ENCODE data around the gene POLR3B. TPM values are rescaled to one million over a fixed set of nuclear protein-coding genes. Genes with fewer than 3 reads are reported as not detected.
"Not testable (repeated sequence)": the region's sequence is repeated elsewhere in the genome, so short reads cannot be mapped to it uniquely, and the experiment has no call there.

The POLR3B gene
- total RNA-seq, 1 donor from 2014 or later = 8.1 TPM

GRCh38 chr12:106310687-106311086 lies 46.9 kb upstream of the POLR3B start:
- H3K27ac Mint-ChIP-seq (ENCODE audit: unreplicated experiment) = no peak overlapping the region
- H3K27me3 Mint-ChIP-seq (ENCODE audit: unreplicated experiment) = no peaks in the 10 kb centered on the region
- TF ChIP-seq CTCF (IDR thresholded peaks at IDR 0.05) = no peak
- H3K9me3 Mint-ChIP-seq (ENCODE audit: unreplicated experiment) = no peaks in the 10 kb centered on the region
- DNase-seq (ENCODE audit: extremely low spot score, unreplicated experiment) = no peak
- H3K4me3 Mint-ChIP-seq (ENCODE audit: unreplicated experiment) = no peak overlapping the region
- peaks cover 18% of the 10 kb centered on the region for H3K36me3 Mint-ChIP-seq (ENCODE audit: unreplicated experiment)
- H3K4me1 Mint-ChIP-seq (ENCODE audit: unreplicated experiment) = peaks cover 25% of the 10 kb centered on the region

GRCh38 chr12:106311139-106311538 lies 46.4 kb upstream of the POLR3B start:
- H3K9me3 Mint-ChIP-seq (ENCODE audit: unreplicated experiment) = no peaks in the 10 kb centered on the region
- no peak overlapping the region for H3K27ac Mint-ChIP-seq (ENCODE audit: unreplicated experiment)
- H3K27me3 Mint-ChIP-seq (ENCODE audit: unreplicated experiment) = no peaks in the 10 kb centered on the region
- peaks cover 25% of the 10 kb centered on the region for H3K4me1 Mint-ChIP-seq (ENCODE audit: unreplicated experiment)
- no peak overlapping the region for H3K4me3 Mint-ChIP-seq (ENCODE audit: unreplicated experiment)
- DNase-seq (ENCODE audit: extremely low spot score, unreplicated experiment) = no peak
- H3K36me3 Mint-ChIP-seq (ENCODE audit: unreplicated experiment) = peaks cover 21% of the 10 kb centered on the region
- TF ChIP-seq CTCF (IDR thresholded peaks at IDR 0.05) = no peak

GRCh38 chr12:106313413-106313812 lies 44.1 kb upstream of the POLR3B start:
- H3K9me3 Mint-ChIP-seq (ENCODE audit: unreplicated experiment); H3K27ac Mint-ChIP-seq (ENCODE audit: unreplicated experiment); DNase-seq (ENCODE audit: extremely low spot score, unreplicated experiment); H3K4me3 Mint-ChIP-seq (ENCODE audit: unreplicated experiment); H3K27me3 Mint-ChIP-seq (ENCODE audit: unreplicated experiment): not testable (repeated sequence)
- peaks cover 28% of the 10 kb centered on the region for H3K4me1 Mint-ChIP-seq (ENCODE audit: unreplicated experiment)
- peaks cover 26% of the 10 kb centered on the region for H3K36me3 Mint-ChIP-seq (ENCODE audit: unreplicated experiment)

- H3K36me3 Mint-ChIP-seq (ENCODE audit: unreplicated experiment) = peaks cover 41% of the 10 kb centered on the region
- H3K4me3 Mint-ChIP-seq (ENCODE audit: unreplicated experiment) = no peak overlapping the region
- DNase-seq (ENCODE audit: extremely low spot score, unreplicated experiment) = no peak
- no peaks in the 10 kb centered on the region for H3K27me3 Mint-ChIP-seq (ENCODE audit: unreplicated experiment)
- no peaks in the 10 kb centered on the region for H3K9me3 Mint-ChIP-seq (ENCODE audit: unreplicated experiment)
- H3K4me1 Mint-ChIP-seq (ENCODE audit: unreplicated experiment) = peaks cover 8% of the 10 kb centered on the region
- no peak for TF ChIP-seq CTCF (IDR thresholded peaks at IDR 0.05)
- H3K27ac Mint-ChIP-seq (ENCODE audit: unreplicated experiment) = no peak overlapping the region
These were observed 42.0 kb upstream of the POLR3B start for GRCh38 chr12:106315523-106315922.

- no peaks in the 10 kb centered on the region for H3K27me3 Mint-ChIP-seq (ENCODE audit: unreplicated experiment)
- no peaks in the 10 kb centered on the region for H3K9me3 Mint-ChIP-seq (ENCODE audit: unreplicated experiment)
- H3K4me3 Mint-ChIP-seq (ENCODE audit: unreplicated experiment) = no peak overlapping the region
- H3K27ac Mint-ChIP-seq (ENCODE audit: unreplicated experiment) = no peak overlapping the region
- TF ChIP-seq CTCF (IDR thresholded peaks at IDR 0.05) = no peak
- no peak for DNase-seq (ENCODE audit: extremely low spot score, unreplicated experiment)
- peaks cover 6% of the 10 kb centered on the region for H3K4me1 Mint-ChIP-seq (ENCODE audit: unreplicated experiment)
- peaks cover 56% of the 10 kb centered on the region for H3K36me3 Mint-ChIP-seq (ENCODE audit: unreplicated experiment)
These were observed 40.0 kb upstream of the POLR3B start for GRCh38 chr12:106317406-106318082.

Measured in osteocyte (in vitro differentiated cells).